GM18517 (cell line): ENCODE measurements around the gene GAL.
"Not testable (repeated sequence)": the region's sequence is repeated elsewhere in the genome, so short reads cannot be mapped to it uniquely, and the experiment has no call there.

ENCODE experiments used
- ATAC-seq: cut with Tn5 transposase; IDR thresholded peaks from one replicate; pipeline ENCODE4 v1.9.1; 2021; ENCODE audit warnings: mild to moderate bottlenecking, moderate library complexity; ENCODE audit not compliant: unreplicated experiment

GAL gene, protein sequence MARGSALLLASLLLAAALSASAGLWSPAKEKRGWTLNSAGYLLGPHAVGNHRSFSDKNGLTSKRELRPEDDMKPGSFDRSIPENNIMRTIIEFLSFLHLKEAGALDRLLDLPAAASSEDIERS

DNA sequence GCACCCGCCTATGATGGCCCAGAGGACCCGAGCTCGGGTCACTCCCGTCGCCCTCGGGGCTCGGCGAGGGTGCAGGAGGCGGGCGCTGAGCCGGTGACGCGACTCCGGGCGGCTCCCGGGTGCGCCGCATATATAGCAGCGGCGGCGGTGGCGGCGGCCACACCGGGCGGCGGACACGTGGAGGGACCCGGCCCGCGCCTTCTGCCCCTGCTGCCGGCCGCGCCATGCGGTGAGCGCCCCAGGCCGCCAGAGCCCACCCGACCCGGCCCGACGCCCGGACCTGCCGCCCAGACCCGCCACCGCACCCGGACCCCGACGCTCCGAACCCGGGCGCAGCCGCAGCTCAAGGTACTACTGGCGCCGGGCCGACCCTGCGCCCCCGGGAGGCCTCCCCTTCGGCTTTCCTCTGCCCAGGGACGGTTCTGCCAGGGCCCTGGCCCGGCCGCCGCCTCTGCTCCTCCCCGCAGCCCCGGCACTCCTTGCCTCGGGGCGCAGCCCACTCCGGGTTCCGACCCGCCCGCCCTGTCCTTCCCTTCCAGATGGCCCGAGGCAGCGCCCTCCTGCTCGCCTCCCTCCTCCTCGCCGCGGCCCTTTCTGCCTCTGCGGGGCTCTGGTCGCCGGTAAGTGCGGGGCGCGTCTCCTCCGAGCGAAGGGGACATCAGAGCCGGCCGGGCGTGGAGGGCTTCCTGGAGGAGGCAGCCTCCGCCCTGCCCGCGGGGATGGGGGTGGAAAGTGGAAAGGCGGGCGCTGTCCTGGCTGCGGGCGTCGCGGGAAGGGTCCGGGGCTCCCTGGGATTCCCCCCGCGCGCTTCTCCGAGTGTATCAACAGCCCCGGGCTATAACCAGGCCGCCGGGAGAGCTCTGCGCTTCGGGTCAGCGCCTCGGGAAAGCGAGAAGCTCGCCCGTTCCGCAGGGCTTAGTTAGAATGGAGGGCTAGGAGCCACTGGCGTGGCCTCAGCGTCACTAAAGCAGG lies at the start of gene GAL:
GAL (plus strand) TSS at position 160 of the 972 bp plus-strand sequence; CDS start at position 540, 380 bp downstream.
- ATAC-seq: no peak

DNA sequence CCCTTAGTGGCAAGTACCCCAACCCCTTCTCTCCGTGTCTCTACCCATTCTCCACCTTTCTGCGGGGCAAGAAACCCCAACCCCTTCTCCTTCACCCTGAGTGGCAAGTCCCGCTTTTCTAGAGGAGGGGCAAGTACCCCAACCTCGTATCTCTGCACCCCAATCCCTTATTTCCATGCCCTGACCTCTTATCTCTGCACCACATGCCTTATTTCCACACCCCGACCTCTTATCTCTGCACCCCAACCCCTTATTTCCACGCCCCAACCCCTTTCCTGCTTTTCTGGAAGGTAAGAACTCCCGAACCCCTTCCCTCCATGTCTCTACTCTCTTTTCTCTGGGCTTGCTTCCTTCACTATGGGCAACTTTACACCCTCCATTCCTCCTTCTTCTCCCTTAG lies 49.7 kb upstream of the GAL start:
- not testable (repeated sequence) for ATAC-seq

DNA sequence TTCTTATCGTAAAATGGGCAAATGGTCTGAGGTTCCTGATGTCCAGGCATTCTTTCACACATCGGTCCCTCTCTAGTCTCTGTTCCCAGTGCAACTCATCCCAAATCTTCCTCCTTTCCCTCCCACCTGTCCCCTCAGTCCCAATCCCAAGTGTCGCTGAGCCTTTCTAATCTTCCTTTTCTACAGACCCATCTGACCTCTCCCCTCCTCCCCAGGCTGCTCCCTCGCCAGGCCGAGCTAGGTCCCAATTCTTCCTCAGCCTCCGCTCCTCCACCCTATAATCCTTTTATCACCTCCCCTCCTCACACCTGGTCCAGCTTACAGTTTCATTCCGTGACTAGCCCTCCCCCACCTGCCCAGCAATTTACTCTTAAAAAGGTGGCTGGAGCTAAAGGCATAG lies 49.2 kb upstream of the GAL start:
- not testable (repeated sequence) for ATAC-seq

DNA sequence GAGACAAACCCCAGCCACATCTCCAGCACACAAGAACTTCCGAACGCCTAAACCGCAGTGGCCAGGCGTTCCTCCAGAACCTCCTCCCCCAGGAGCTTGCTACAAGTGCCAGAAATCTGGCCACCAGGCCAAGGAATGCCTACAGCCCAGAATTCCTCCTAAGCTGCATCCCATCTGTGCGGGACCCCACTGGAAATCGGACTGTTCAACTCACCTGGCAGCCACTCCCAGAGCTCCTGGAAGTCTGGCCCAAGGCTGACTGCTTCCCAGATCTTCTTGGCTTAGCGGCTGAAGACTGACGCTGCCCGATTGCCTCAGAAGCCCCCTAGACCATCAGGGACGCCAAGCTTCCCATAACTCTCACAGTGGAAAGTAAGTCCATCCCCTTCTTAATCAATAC lies 48.5 kb upstream of the GAL start:
- not testable (repeated sequence) for ATAC-seq

DNA sequence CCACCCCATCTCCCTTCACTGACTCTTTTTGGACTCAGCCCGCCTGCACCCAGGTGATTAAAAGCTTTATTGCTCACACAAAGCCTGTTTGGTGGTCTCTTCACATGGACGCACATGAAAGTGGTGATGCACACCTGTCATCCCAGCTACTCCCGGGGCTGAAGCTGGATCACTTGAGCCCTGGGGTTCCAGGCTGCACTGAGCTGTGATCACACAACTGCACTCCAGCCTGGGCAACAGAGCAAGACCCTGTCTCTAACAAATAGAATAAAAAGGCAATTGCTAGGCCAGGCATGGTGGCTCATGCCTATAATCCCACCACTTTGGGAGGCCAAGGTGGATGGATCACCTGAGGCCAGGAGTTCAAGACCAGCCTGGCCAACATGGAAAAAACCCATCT lies 45.0 kb upstream of the GAL start:
- not testable (repeated sequence) for ATAC-seq

DNA sequence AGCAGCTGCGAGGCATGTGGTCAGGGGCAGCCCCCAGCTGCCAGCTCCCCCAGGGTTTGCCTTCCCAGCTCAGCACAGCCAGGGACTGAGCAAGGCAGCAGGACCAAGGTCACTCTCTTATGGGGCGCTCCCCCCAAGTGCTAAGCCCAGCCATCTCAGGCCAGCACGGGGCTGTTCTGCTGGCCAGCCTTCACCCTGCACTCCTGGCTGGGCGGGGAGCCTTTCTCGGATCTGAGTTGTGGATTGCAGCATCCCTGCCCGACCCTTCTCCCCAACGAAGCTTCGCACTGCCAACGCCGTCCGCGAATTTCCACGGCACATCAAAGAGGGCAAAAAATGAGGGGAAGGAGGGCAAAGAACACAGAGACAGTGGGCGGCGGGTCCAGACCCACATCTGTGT lies 42.5 kb upstream of the GAL start:
- no peak for ATAC-seq

DNA sequence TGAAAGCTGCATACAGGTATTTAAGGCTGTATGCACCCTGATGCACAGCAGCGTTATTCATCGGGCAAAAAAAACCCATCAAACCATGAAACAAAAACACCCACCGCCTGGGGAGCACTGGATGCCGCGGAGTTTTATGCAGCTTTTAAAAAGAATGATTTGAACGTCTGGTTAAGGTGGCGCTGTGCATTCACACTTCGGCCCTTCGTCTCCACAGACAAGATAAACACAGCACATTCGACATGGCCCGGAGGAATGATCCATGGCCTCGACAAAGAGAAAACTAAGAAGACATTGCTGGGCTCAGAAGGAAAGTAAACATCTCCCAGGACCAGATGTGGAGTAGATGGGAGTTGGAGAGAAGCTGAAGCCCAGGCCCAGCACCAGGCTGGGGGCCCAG lies 40.8 kb upstream of the GAL start:
- ATAC-seq: no peak

DNA sequence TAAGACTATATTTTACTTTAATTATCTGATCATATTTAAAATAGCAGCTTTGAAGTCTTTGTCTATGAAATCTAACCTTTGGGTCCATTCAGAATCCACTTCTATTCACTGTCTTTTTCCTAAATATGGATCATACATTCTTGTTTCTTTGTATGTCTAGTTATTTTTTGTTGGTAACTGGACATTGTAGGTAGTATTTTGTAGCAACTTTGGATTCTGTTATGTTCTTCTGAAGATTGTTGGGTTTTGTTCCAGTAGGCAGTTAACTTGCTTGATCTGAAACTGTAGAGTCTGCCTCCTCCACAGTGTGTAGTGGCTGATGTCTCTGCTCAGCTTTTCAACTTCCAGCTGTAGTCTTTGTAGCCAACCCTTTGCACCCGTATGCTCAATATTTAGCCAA lies 37.5 kb upstream of the GAL start:
- no peak for ATAC-seq

DNA sequence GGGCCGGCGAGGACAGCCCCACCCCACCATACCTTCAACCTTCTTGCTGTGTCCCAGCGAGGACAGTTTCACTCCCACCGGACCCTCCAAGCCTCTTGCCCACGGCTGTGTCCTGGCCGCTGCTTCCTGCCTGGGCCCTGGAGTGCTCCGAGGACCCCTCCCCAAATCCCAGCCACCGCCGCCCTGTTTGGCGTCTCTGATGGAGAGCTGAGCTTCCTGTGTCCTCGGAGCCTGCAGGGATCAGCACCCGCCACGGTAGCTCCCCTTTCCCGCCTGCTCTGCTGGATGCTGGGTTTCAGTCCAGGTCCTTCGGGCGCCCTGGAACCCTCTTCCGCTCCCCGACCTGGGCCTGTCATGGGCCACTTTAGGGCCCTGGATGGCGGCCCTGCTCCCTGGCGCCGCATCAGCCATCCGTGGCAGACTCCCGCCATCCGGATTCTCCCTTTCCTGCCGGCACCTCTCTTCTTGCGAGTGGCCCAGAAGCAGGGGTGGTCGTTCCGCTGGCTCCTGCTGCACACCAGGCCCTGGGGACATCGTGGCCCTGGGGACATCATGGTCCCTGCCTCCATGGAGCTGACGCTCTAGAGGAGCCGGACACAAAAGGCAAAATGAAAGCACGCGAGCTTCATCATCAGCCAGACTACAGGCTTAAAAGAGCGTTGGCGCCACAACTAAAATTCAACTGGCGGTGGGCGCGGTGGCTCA lies 34.3 kb upstream of the GAL start:
- ATAC-seq: no peak

DNA sequence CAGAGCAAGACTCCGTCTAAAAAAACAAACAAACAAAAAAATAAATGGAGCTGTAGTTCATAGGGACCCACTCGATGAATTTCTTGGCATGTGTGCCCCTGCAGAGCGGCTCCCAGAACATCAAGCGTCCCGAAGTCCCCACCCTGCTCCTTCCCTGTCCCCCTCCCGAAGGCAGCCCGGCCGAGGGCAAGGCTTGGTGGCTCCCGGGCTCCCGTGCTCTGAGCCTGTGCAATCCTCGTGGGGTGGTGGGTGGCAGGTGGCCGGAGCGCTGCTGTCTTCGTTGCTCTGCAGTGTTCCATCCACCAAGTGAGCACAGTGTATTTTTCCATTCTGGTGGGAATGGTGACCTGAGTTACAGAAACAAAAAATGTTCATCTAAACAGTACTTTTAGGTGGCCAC lies 33.5 kb upstream of the GAL start:
- ATAC-seq: no peak

DNA sequence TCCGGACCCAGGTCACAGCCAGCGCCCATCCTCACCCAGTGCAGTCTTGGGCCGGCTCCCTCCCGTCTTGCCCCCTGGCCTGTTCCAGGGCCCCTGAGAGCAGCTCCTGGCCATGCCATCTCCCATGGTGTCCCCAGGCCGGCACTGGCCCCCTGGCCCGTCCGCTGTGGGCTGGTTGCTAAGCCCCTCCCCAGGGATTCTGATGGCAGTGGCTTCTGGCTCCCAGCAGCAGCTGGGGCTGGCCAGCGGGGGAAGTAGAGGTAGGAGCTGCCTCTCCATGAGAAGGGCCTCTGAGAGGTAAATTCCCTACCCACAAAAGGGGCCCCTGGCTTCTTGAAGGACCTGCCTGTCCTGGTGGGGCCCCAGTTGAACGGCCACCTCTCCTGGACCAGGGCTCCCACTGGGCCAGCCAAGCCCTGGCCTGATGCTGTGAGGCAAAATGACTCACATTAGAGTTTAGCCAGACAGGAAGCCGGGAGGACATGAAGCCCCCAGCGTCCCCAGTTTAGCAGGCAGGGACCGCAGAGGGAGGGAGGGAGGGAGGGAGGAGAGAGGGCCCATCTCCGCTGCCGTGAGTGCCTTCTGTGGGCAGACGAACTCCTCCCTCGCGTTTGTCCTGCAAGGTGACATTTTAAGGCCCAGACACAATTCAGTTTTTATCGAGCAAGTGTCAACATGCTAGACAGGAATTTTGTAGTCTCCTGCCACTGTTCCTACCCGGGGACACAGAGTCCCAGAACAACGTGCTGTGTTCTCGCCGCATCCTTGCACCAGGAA lies 32.9 kb upstream of the GAL start:
- ATAC-seq: no peak

DNA sequence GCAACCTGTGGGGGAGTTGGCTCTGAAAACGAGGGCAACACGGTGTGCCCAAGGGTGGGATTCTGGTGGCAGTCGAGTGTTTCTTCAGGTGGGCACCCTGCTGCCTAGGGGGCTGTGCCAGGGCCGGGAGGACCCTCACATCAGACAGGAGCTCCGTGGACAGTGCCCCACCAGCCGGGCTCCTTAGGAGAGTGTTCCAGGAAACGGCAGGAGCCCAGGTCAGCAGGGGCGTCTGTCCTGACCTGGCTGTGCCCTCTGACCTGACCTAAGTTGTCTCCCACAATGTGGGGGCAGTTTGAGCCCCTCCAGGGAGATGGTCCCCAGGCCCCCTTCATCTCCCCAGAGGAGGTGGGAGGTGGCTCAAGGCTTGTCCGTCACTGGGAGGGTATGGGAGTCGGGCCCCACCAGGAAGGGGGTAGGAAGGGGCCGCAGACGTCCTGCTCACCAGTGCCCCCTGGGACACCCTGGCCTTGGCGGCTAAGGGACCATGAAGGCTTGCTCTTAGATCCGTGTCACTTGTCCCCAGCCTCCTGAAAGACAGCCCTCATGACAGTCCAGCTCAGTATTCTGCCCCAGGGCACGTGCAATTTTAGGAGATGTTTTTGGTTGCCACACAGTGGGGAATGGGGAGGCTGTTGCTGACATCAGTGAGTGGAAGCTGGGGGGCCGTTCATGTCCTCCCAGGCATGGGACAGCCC lies 32.2 kb upstream of the GAL start:
- ATAC-seq: no peak

DNA sequence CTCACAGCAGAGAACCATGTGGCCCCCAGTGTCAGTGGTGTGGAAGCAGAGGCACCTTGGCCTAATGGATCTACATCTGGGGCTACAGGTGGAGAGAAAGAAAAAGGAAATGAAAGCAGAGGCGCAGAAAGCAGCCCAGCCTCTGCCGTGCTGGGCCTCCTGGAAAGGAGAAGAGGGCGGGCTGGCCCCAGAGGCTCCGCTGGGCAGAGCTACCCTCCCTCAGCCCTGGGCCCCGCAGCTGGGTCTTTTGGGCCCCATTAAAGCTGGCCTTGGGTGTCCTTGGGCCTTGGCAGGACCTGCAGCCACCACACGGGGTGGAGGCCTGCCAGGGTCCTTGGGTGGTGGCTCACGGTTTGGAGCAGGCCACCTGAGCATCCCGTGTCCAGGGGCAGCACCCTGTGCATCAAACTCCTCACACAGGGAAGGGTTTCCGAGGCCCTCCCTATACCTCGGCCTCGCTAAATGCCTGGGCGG lies 31.6 kb upstream of the GAL start:
- no peak for ATAC-seq

DNA sequence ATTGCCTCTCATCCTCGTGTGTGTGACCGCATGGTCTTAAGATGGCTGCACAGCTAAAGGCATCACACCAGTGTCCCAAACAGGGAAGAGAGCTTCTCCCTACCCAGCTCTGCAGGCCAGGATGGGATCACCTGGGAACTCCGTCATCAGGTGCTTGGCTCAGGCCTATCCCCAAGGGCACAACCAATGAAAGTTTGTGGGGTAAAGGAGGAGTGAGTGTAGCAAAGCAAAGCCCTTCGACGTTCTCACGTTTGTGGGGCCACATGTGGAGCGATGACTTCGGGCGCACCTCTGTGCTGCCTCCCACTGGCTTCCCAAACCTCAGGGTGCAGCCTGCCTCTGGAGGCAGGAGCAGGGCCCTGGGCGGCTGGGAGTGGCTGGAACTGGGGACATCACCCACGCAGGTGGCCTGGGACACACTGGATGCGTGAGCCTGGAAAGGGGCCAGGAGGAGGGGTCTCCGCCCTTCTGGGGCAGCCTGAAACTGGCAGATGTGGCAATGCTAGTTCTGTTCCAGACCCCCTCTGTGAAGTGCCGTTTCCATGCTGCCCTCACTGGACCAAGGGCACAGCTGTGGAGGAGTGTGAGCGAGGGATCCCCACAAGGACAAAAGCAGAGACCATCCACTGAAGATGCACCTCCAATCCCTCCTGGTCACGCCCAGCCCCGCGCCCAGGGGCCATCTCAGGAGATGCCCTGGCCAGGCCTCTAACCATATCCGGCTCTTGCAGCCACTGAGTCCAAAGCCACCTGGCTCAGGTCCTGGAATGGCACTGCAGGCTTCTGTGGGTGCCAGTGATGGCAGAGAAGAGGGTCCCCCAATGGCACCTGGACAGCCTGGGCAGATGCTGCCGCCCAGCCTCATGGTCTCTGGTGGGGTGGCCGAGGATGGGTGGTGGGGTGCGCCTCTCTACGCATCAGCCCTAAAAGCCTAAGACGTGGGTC lies 30.6 kb upstream of the GAL start:
- ATAC-seq: no peak

DNA sequence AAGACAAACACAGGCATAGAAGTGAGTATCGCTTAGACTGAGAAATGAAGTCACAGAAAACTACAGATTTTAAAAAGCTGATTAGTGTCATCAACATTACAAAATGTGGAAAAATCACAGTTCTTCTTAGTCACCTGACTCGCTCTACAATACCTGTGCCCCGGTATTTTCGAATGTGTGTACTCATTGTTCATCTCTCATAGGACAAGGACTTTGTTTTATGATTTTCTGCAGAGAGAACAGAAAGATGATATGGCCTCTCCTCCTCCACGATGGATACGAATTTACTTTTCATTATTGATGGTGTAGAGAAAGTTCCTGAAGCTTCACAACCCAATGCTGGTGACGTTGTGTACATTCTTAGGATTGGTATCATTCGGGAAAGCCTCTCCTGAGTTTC lies 29.4 kb upstream of the GAL start:
- no peak for ATAC-seq

DNA sequence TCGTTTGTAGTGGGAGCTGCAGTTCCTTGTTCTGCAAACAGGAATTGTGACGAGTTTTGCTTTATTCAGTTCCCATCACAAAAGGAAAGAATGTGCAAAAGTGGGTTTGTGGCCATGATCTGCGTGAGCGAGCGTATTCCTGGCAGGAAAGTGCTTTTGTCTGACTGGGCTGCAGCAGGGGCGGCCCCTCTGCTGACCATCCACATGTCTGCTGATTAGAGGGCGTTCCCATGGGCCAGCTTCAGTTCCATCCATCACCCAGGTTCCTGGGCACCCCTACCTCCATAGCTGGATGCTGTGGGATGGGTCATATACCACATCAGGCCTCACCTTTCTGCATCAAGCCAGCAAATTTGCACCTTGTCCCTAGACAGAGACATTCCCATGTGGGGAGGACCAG lies 28.9 kb upstream of the GAL start:
- ATAC-seq: no peak

DNA sequence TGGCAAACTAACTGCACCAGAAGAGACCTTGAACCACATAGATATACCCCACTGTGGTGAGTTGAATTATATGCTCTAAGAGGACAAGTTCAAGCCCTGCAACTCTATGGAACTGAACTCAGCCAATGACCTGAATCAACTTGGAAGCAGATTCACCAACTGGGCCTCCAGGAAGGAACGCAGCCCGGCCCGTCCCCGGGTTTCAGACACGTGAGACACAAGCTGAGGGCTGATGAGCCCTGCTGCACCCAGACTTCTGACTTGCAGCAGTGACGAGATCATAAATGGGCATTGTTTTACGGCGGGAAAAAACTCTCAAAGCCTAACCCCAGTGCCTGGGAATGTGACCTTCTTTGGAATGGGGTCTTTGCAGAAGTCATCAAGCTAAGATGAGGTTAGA lies 28.5 kb upstream of the GAL start:
- ATAC-seq: no peak

DNA sequence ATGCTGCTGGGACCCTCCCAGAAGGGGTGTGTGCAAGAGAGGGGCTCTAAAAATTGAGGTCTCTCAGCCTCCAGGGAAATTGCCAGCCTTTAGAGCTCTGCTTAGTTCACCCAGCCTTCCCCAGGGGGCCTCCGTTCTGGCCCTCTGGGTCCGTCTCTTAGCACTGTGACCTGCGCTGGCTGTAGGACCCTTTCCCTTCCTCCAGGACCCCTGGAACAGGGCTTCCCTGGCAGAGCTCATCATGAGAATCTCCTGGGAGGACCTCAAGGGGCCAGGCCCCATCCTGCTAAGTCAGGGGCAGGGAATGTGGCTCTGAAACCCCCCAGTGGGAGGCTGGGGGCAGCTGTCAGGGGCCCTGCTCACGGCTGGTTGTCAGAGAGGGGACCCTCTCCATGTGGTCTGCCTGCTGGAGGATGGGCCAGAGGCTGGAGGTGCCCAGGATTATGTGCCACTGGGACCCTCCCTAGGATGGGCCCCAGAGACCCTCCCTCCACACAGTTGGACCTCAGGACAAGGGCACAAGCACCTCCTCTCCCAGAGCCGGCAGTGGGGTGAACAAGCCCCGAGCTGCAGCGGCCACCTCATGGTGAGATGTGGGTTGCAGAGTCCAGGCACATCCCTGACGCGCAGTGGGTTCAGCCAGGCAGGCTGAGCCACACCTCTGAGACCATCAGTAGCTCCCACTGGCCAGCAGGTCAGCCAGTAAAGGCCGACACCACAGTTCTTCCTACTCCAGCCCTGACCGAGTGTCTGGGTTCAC lies 27.1 kb upstream of the GAL start:
- ATAC-seq: no peak

DNA sequence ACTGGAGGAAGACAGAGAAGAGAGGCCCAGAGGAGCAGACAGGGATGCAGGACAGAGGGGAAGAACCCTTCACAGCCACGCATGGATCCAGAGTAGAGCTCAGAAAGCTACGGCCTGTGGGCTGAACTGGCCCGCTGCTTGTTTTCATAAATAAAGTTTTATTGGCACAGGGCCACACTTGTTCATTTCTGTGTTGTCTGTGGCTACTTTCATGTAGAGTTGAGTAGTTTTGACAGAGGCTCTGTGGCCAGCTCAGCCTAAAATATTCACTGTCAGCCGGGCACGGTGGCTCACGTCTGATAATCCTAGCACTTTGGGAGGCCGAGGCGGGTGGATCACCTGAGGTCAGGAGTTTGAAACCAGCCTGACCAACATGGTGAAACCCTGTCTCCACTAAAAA lies 26.2 kb upstream of the GAL start:
- ATAC-seq: no peak
